ENCODE results near the gene PLXNA4.

The PLXNA4 gene

GRCh38 chr7:132087421-132087820, 488.8 kb downstream of the PLXNA4 start:
- H3K79me2 ChIP-seq (ENCODE audit: insufficient read depth, low read length): no peaks in the 10 kb centered on the region
- no peak overlapping the region for H2AFZ ChIP-seq (ENCODE audit: low read depth, low read length, severe bottlenecking)
- H3K36me3 ChIP-seq (ENCODE audit: low read length): no peaks in the 10 kb centered on the region
- no peaks in the 10 kb centered on the region for H4K20me1 ChIP-seq (ENCODE audit: low read depth, low read length)
- H3K9me2 ChIP-seq (replicated peaks; ENCODE audit: insufficient read depth, low read length): no peaks in the 10 kb centered on the region
- H3K4me3 ChIP-seq (ENCODE audit: insufficient read depth, low read length, poor library complexity, severe bottlenecking): no peak overlapping the region
- H3K27me3 ChIP-seq (ENCODE audit: low read length): no peaks in the 10 kb centered on the region
- H3K4me2 ChIP-seq (ENCODE audit: low read depth, low read length, poor library complexity, severe bottlenecking): no peak overlapping the region
- H3K27ac ChIP-seq (ENCODE audit: low read depth, low read length): no peak overlapping the region
- no peaks in the 10 kb centered on the region for H3K9me3 ChIP-seq (ENCODE audit: insufficient read depth, low read length)
- H3K9ac ChIP-seq (ENCODE audit: low read length): no peak overlapping the region
- H3F3A ChIP-seq (ENCODE audit: insufficient read depth): no peaks in the 10 kb centered on the region
- TF ChIP-seq, protein P1, sequence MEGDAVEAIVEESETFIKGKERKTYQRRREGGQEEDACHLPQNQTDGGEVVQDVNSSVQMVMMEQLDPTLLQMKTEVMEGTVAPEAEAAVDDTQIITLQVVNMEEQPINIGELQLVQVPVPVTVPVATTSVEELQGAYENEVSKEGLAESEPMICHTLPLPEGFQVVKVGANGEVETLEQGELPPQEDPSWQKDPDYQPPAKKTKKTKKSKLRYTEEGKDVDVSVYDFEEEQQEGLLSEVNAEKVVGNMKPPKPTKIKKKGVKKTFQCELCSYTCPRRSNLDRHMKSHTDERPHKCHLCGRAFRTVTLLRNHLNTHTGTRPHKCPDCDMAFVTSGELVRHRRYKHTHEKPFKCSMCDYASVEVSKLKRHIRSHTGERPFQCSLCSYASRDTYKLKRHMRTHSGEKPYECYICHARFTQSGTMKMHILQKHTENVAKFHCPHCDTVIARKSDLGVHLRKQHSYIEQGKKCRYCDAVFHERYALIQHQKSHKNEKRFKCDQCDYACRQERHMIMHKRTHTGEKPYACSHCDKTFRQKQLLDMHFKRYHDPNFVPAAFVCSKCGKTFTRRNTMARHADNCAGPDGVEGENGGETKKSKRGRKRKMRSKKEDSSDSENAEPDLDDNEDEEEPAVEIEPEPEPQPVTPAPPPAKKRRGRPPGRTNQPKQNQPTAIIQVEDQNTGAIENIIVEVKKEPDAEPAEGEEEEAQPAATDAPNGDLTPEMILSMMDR (IDR thresholded peaks at IDR 0.05; ENCODE audit: insufficient read depth, low read length, poor library complexity, severe bottlenecking): no peak
- no peak for TF ChIP-seq EZH2phosphoT487 (conservative IDR thresholded peaks at IDR 0.05; ENCODE audit: low read length)

- no peak overlapping the region for H3K4me3 ChIP-seq (ENCODE audit: insufficient read depth, low read length, poor library complexity, severe bottlenecking)
- H3K27ac ChIP-seq (ENCODE audit: low read depth, low read length): no peak overlapping the region
- H3K4me2 ChIP-seq (ENCODE audit: low read depth, low read length, poor library complexity, severe bottlenecking): no peak overlapping the region
- no peaks in the 10 kb centered on the region for H3K9me2 ChIP-seq (replicated peaks; ENCODE audit: insufficient read depth, low read length)
- no peaks in the 10 kb centered on the region for H3K27me3 ChIP-seq (ENCODE audit: low read length)
- H4K20me1 ChIP-seq (ENCODE audit: low read depth, low read length): no peaks in the 10 kb centered on the region
- no peaks in the 10 kb centered on the region for H3F3A ChIP-seq (ENCODE audit: insufficient read depth)
- no peak overlapping the region for H3K9ac ChIP-seq (ENCODE audit: low read length)
- no peak for TF ChIP-seq EZH2phosphoT487 (conservative IDR thresholded peaks at IDR 0.05; ENCODE audit: low read length)
- TF ChIP-seq, protein P1 (IDR thresholded peaks at IDR 0.05; ENCODE audit: insufficient read depth, low read length, poor library complexity, severe bottlenecking): no peak
- no peaks in the 10 kb centered on the region for H3K9me3 ChIP-seq (ENCODE audit: insufficient read depth, low read length)
- H2AFZ ChIP-seq (ENCODE audit: low read depth, low read length, severe bottlenecking): no peak overlapping the region
- no peaks in the 10 kb centered on the region for H3K36me3 ChIP-seq (ENCODE audit: low read length)
- H3K79me2 ChIP-seq (ENCODE audit: insufficient read depth, low read length): no peaks in the 10 kb centered on the region
These were observed 491.4 kb downstream of the PLXNA4 start for GRCh38 chr7:132084776-132085388.

DNA sequence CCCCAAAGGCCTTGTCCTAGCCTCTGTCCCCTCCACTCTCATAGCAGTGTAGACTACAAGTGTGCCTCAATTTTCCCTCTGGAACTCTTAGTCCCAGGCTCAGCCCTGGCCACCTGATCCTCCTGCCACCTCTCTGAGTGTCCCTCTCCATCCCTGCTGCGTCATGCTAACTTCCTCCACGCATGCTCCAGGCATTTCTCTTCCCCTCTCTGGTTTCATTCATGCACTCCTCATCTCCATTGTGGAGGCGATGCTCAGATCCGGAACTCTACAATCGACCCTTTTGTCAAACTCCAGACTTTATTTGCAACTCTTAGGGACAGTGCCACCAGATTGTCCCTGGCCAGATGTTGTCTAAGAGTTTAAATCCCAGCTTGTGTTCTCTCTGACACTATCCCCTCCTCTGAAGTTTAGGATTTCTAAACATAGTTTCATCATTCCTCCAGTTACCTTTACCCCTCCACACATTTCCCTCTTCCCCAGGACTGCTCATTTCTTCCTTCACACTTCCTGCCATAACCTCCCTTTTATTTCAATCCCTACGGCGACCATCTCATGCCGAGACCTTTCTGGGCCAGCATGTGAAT, 492.6 kb downstream of the PLXNA4 start:
- no peaks in the 10 kb centered on the region for H4K20me1 ChIP-seq (ENCODE audit: low read depth, low read length)
- no peak overlapping the region for H3K4me3 ChIP-seq (ENCODE audit: insufficient read depth, low read length, poor library complexity, severe bottlenecking)
- no peaks in the 10 kb centered on the region for H3K36me3 ChIP-seq (ENCODE audit: low read length)
- H3K4me2 ChIP-seq (ENCODE audit: low read depth, low read length, poor library complexity, severe bottlenecking): no peak overlapping the region
- H3K27ac ChIP-seq (ENCODE audit: low read depth, low read length): no peak overlapping the region
- H3K27me3 ChIP-seq (ENCODE audit: low read length): no peaks in the 10 kb centered on the region
- TF ChIP-seq EZH2phosphoT487 (conservative IDR thresholded peaks at IDR 0.05; ENCODE audit: low read length): no peak
- TF ChIP-seq, protein P1 (IDR thresholded peaks at IDR 0.05; ENCODE audit: insufficient read depth, low read length, poor library complexity, severe bottlenecking): no peak
- no peaks in the 10 kb centered on the region for H3K9me3 ChIP-seq (ENCODE audit: insufficient read depth, low read length)
- no peak overlapping the region for H2AFZ ChIP-seq (ENCODE audit: low read depth, low read length, severe bottlenecking)
- no peaks in the 10 kb centered on the region for H3K9me2 ChIP-seq (replicated peaks; ENCODE audit: insufficient read depth, low read length)
- H3K9ac ChIP-seq (ENCODE audit: low read length): no peak overlapping the region
- no peaks in the 10 kb centered on the region for H3F3A ChIP-seq (ENCODE audit: insufficient read depth)
- no peaks in the 10 kb centered on the region for H3K79me2 ChIP-seq (ENCODE audit: insufficient read depth, low read length)
